ENCODE data around the gene SLC40A1.

Gene SLC40A1

GRCh38 chr2:189540551-189540950, 40.0 kb downstream of the SLC40A1 start:
- no peak for DNase-seq (ENCODE audit: low read depth in 2 of 2)

- DNase-seq (ENCODE audit: low read depth in 2 of 2): no peak
Measured at GRCh38 chr2:189538402-189538801, 42.2 kb downstream of the SLC40A1 start.

- no peak for DNase-seq (ENCODE audit: low read depth in 2 of 2)
Measured at GRCh38 chr2:189536830-189537229, 43.8 kb downstream of the SLC40A1 start.

GRCh38 chr2:189534854-189535832, 45.4 kb downstream of the SLC40A1 start:
- DNase-seq (ENCODE audit: low read depth in 2 of 2): no peak

- no peak for DNase-seq (ENCODE audit: low read depth in 2 of 2)
Measured at GRCh38 chr2:189533288-189534035, 47.1 kb downstream of the SLC40A1 start.

GRCh38 chr2:189530965-189531637, 49.5 kb downstream of the SLC40A1 start:
- DNase-seq (ENCODE audit: low read depth in 2 of 2): no peak

GRCh38 chr2:189528617-189529016, 52.0 kb downstream of the SLC40A1 start:
- no peak for DNase-seq (ENCODE audit: low read depth in 2 of 2)

GRCh38 chr2:189527812-189528592, 52.6 kb downstream of the SLC40A1 start:
- DNase-seq (ENCODE audit: low read depth in 2 of 2): no peak

- DNase-seq (ENCODE audit: low read depth in 2 of 2): no peak
Measured at GRCh38 chr2:189527041-189527750, 53.4 kb downstream of the SLC40A1 start.

- DNase-seq (ENCODE audit: low read depth in 2 of 2): no peak
Measured at GRCh38 chr2:189526241-189526640, 54.3 kb downstream of the SLC40A1 start.

GRCh38 chr2:189524746-189525145, 55.8 kb downstream of the SLC40A1 start:
- DNase-seq (ENCODE audit: low read depth in 2 of 2): no peak

GRCh38 chr2:189522435-189523151, 58.0 kb downstream of the SLC40A1 start:
- no peak for DNase-seq (ENCODE audit: low read depth in 2 of 2)

GRCh38 chr2:189521699-189522434, 58.7 kb downstream of the SLC40A1 start:
- no peak for DNase-seq (ENCODE audit: low read depth in 2 of 2)

- DNase-seq (ENCODE audit: low read depth in 2 of 2): no peak
Measured at GRCh38 chr2:189519631-189520387, 60.8 kb downstream of the SLC40A1 start.

- DNase-seq (ENCODE audit: low read depth in 2 of 2): no peak
Measured at GRCh38 chr2:189517847-189518535, 62.6 kb downstream of the SLC40A1 start.

GRCh38 chr2:189516546-189516945, 64.0 kb downstream of the SLC40A1 start:
- no peak for DNase-seq (ENCODE audit: low read depth in 2 of 2)

GRCh38 chr2:189515264-189515663, 65.3 kb downstream of the SLC40A1 start:
- DNase-seq (ENCODE audit: low read depth in 2 of 2): no peak

GRCh38 chr2:189514104-189514503, 66.5 kb downstream of the SLC40A1 start:
- DNase-seq (ENCODE audit: low read depth in 2 of 2): no peak
